A673 (cell line): ENCODE data around the gene B9D2.

Experiments
- EZH2 ChIP-seq: fragments of 200-600 bp; sonication (generic); IDR thresholded peaks from 2 replicates; pipeline ENCODE4 v1.6.1; 2017; ENCODE audit warnings: borderline replicate concordance, low read depth, mild to moderate bottlenecking, mixed read lengths, antibody characterized with exemption, low read length; ENCODE audit not compliant: poor library complexity, severe bottlenecking
- TF ChIP-seq, protein P1 (sequence below): fragments of 300-800, 200-600 bp; sonication (generic); conservative IDR thresholded peaks from 2 replicates; pipeline ENCODE4 v1.5.1; 2017; ENCODE audit warnings: low read depth, mild to moderate bottlenecking, antibody characterized with exemption, low read length, moderate library complexity, mixed read lengths

DNA sequence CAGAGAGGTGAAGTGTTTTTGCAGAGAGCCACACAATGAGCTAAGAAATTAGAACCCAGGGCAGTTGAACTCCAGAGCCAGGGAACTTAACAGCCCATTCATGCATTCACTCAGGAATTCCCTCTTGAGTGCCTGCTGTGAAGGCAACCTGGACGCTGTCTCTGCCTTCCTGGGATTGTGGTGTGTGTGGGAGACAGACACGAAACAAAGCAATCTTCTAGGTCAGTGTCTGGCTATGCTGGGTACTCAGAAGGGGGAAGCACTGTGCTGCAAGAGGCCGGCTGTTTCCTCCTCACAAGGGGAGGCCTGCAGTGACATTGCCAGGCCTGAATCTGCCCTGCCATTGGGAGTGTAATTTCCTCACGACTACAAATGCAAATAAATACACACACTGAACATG lies 43.3 kb upstream of the B9D2 start:
- TF ChIP-seq, protein P1, sequence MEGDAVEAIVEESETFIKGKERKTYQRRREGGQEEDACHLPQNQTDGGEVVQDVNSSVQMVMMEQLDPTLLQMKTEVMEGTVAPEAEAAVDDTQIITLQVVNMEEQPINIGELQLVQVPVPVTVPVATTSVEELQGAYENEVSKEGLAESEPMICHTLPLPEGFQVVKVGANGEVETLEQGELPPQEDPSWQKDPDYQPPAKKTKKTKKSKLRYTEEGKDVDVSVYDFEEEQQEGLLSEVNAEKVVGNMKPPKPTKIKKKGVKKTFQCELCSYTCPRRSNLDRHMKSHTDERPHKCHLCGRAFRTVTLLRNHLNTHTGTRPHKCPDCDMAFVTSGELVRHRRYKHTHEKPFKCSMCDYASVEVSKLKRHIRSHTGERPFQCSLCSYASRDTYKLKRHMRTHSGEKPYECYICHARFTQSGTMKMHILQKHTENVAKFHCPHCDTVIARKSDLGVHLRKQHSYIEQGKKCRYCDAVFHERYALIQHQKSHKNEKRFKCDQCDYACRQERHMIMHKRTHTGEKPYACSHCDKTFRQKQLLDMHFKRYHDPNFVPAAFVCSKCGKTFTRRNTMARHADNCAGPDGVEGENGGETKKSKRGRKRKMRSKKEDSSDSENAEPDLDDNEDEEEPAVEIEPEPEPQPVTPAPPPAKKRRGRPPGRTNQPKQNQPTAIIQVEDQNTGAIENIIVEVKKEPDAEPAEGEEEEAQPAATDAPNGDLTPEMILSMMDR, result no peak
- no peak for TF ChIP-seq EZH2
